T-helper 22 cell (primary cell): Measurements from ENCODE around the gene KLF2.

ENCODE experiments used
- DNase-seq: peaks from one replicate; pipeline ENCODE4 v3.0.0-alpha.2; 2020; ENCODE audit warnings: low read depth

KLF2 gene

GRCh38 chr19:16308081-16308480 is 16.5 kb upstream of the KLF2 start:
- no peak for DNase-seq

GRCh38 chr19:16309643-16310042 is 15.0 kb upstream of the KLF2 start:
- no peak for DNase-seq

- DNase-seq, result no peak
These were observed 8.7 kb upstream of the KLF2 start for GRCh38 chr19:16315825-16316505.

GRCh38 chr19:16316506-16316882 is 8.1 kb upstream of the KLF2 start:
- DNase-seq, result no peak

- no peak for DNase-seq
These were observed 5.1 kb upstream of the KLF2 start for GRCh38 chr19:16319481-16319880.

GRCh38 chr19:16320987-16321386 is 3.6 kb upstream of the KLF2 start:
- DNase-seq, result no peak

GRCh38 chr19:16325161-16325527 is 518 bp downstream of the KLF2 start:
- no peak for DNase-seq

GRCh38 chr19:16325641-16326400 is 1.2 kb downstream of the KLF2 start:
- DNase-seq, result peak; percentile 44

- DNase-seq, result no peak
These were observed 2.0 kb downstream of the KLF2 start for GRCh38 chr19:16326401-16327168.

- DNase-seq, result no peak
These were observed 2.5 kb downstream of the KLF2 start for GRCh38 chr19:16327169-16327475.

- no peak for DNase-seq
These were observed 2.9 kb downstream of the KLF2 start for GRCh38 chr19:16327501-16327900.

GRCh38 chr19:16327911-16328823 is 3.5 kb downstream of the KLF2 start:
- peak; percentile 45 for DNase-seq

GRCh38 chr19:16328824-16329482 is 4.3 kb downstream of the KLF2 start:
- DNase-seq, result peak; percentile 61

- DNase-seq, result peak; percentile 96
These were observed 5.8 kb downstream of the KLF2 start for GRCh38 chr19:16330368-16330801.

- DNase-seq, result no peak
These were observed 6.4 kb downstream of the KLF2 start for GRCh38 chr19:16330806-16331690.

GRCh38 chr19:16333001-16333586 is 8.5 kb downstream of the KLF2 start:
- DNase-seq, result no peak

- DNase-seq, result no peak
These were observed 9.8 kb downstream of the KLF2 start for GRCh38 chr19:16334411-16334810.

GRCh38 chr19:16335226-16335625 is 10.6 kb downstream of the KLF2 start:
- no peak for DNase-seq

- no peak for DNase-seq
These were observed 11.9 kb downstream of the KLF2 start for GRCh38 chr19:16336571-16336970.

GRCh38 chr19:16337809-16338469 is 13.3 kb downstream of the KLF2 start:
- DNase-seq, result no peak
